Activated T-helper 1 cell treated with anti-CD3 and anti-CD28 coated beads, Interleukin-12 subunit alpha, Interleukin-12 subunit beta, Interleukin-2, Interleukin-4 antibody, amounts not matched to agents 30 ng/mL and 10 ng/mL and 1 ng/mL, durations not matched to agents 14 hours and 24 hours and 36 hours (primary cell): ENCODE data around the gene CDKN1C. TPM values are rescaled to one million over a fixed set of nuclear protein-coding genes. Genes with fewer than 3 reads are reported as not detected.

Experiments used
- DNase-seq: peaks from one replicate; pipeline ENCODE4 v3.0.0; 2021; ENCODE audit warnings: low spot score
- H3K27ac Mint-ChIP-seq: one replicate; pipeline ENCODE4 v1.8.0; 2021; ENCODE audit warnings: mild to moderate bottlenecking, mixed read lengths
- H3K27me3 Mint-ChIP-seq: one replicate; pipeline ENCODE4 v1.8.0; 2022; ENCODE audit warnings: mild to moderate bottlenecking, moderate library complexity, mixed read lengths; ENCODE audit not compliant: insufficient read depth
- H3K36me3 Mint-ChIP-seq: one replicate; pipeline ENCODE4 v1.8.0; 2021; ENCODE audit warnings: low read depth, mixed read lengths
- H3K4me1 Mint-ChIP-seq: one replicate; pipeline ENCODE4 v1.8.0; 2021; ENCODE audit warnings: low read depth, mixed read lengths
- H3K4me3 Mint-ChIP-seq: one replicate; pipeline ENCODE4 v1.8.0; 2021; ENCODE audit warnings: mild to moderate bottlenecking, moderate library complexity, mixed read lengths
- H3K9me3 Mint-ChIP-seq: one replicate; pipeline ENCODE4 v1.8.0; 2021; ENCODE audit warnings: mixed read lengths
- intact Hi-C: fragments of 100-400 bp; cut with micrococcal nuclease; formaldehyde crosslinking; loops from one replicate; pipeline ENCODE4 v1.15.1; 2024
- total RNA-seq: library from RNA; stranded (reverse); gene quantifications from 2 replicates; pipeline ENCODE4 v1.2.3, GENCODE V29; 2022

The CDKN1C gene
- total RNA-seq, 1 donor from 2014 or later: 3.9 TPM

DNA sequence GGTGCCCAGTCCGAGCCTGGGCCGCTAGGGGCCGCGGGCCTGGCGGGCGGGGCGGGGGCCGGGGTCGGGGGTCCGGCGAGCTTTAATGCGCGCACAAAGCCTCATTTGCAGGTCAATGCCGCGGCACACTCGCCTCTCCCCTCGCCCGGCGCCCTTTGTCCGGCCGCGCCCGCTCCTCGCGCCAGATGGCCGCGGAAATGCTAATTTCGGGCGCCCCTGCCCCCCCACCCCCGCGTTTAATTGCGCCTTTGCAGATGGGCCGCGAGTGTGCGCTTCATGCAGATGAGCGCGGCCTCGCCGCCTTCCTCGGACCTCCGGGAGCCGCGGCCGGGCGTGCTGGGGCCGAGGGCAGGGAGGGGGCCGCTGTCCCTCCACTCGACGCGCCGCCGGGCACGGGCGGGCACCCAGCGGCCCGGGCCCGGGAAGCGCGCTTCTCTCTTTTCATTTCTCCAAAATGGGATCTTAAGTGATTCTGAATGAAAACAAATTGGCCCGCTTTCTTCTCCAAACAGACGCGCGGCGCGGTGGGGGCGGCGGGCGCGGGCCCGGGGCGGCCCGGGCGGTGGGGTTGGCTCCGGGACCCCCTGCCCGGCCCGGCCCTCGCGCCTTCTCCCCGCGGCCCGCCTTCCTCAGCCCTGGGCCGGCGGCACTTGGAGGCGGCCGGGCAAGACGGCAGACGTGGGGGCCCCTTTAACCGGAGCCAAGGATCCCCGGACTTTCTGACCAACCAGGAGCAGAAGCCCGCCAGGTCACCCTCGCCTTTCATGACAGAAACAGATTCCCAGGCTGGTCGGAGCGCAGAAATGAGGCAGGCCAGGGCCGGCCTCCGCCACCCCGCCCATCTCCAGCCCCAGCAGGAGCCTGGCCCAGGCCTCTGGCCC is 22.9 kb downstream of the CDKN1C start:
- Mint-ChIP-seq H3K36me3 (no peaks in the 10 kb centered on the region), H3K4me1 (no peaks in the 10 kb centered on the region), H3K9me3 (no peaks in the 10 kb centered on the region), H3K27ac (no peak overlapping the region), H3K4me3 (no peak overlapping the region), H3K27me3 (peaks cover 41% of the 10 kb centered on the region)
- intact Hi-C loops: no loop called here
- no peak for DNase-seq

DNA sequence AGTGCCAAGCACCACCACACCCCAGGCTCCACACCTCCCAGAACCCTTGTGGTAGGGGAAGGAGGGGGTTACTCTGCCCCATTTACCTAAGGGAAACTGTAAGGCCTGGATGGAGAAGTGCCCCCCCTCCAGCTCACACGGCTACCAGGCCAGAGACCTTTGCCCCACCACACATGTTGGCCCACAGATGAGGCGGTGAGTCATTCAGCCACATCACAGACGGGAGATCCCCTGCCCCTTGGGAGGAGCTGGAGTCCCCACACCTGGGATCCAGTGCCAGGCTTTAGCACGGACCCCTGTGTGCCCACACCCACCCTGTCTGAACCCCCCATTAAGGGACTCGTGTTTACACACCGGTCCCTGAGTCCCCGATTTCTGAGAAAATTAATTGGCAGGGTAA is 24.9 kb downstream of the CDKN1C start:
- H3K4me3 Mint-ChIP-seq: no peak overlapping the region
- no peak for DNase-seq
- peaks cover 31% of the 10 kb centered on the region for H3K27me3 Mint-ChIP-seq
- no peaks in the 10 kb centered on the region for H3K36me3 Mint-ChIP-seq
- intact Hi-C loops: no loop called here
- no peak overlapping the region for H3K27ac Mint-ChIP-seq
- H3K4me1 Mint-ChIP-seq: no peaks in the 10 kb centered on the region
- H3K9me3 Mint-ChIP-seq: no peaks in the 10 kb centered on the region

DNA sequence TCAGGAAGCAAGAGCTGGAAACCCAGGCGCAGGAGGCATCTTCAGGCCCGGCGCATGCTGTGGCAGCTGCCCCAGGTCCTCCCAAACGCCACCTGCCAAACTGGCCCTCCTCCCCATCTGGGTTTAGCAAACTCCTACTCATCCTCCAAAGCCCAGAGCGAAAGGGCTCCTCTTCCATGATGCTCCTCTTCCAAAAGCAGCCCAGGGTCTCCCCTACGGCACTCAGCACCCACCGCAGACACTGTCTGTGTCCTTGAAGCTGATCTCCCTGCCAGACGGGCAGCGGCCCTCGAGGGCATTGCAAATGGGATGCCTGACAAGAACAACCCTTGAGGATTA is 25.9 kb downstream of the CDKN1C start:
- Mint-ChIP-seq H3K4me1 (no peaks in the 10 kb centered on the region), H3K27ac (no peak overlapping the region), H3K4me3 (no peak overlapping the region), H3K27me3 (peaks cover 26% of the 10 kb centered on the region), H3K9me3 (no peaks in the 10 kb centered on the region), H3K36me3 (no peaks in the 10 kb centered on the region)
- no peak for DNase-seq
- intact Hi-C loops: no loop called here

DNA sequence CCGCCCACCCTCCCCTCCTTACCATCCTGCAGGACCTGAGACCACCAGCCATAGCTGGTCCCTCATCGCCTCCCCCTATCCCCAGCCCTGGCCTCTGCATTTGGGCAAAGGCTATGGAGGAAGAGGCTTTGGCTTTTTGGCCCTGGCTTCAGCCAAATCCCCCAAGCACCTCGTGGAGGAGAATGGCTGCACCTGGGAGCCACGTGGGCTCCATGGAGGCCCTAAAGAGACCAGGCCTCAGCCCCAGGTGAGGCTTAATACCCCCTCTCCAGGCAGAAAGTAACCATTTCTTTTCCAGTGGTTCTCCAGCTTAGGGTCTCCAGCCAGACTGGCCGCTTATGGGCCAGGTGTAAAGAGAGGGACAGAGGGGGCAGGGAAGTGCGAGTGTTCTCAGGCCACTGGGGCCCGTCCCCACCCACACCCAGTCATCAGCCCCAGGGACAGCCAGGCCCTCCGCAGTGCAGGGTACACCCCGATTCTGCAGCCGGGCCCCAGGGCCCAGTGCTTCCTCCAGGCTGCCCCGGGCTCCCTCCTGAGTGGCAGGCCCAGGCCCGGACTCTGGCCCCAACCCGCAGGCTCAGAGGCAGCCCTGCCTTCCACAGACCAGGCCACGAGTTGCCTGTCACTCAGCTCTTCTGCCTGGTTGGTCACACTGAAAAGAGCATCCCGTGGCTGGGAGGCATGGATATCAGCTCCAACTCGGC is 26.4 kb downstream of the CDKN1C start:
- H3K4me1 Mint-ChIP-seq: no peaks in the 10 kb centered on the region
- H3K36me3 Mint-ChIP-seq: no peaks in the 10 kb centered on the region
- intact Hi-C loops: no loop called here
- H3K4me3 Mint-ChIP-seq: no peak overlapping the region
- H3K9me3 Mint-ChIP-seq: no peaks in the 10 kb centered on the region
- peaks cover 21% of the 10 kb centered on the region for H3K27me3 Mint-ChIP-seq
- DNase-seq: no peak
- no peak overlapping the region for H3K27ac Mint-ChIP-seq

DNA sequence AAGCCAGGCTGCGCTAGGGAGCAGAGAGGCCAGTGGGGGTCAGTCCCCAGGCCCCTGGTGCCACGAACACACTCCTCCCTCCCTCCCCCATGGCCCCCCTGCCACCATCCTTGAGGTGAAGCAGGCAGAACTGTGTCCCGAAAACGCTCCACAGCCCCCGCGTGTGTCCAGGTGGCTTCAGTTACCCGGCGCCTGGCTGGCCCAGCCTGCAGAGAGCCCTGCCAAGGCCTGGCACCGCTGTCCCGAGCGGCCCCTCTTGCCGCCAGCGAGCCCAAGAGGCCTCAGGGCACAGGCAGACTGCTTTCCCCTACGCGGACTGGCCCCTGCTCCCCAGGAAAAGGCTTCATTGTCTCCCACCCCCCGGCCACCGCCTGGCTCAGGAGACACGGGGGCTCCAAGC is 27.7 kb downstream of the CDKN1C start:
- H3K4me1 Mint-ChIP-seq: no peaks in the 10 kb centered on the region
- H3K9me3 Mint-ChIP-seq: no peaks in the 10 kb centered on the region
- H3K36me3 Mint-ChIP-seq: no peaks in the 10 kb centered on the region
- H3K27ac Mint-ChIP-seq: no peak overlapping the region
- H3K27me3 Mint-ChIP-seq: peaks cover 12% of the 10 kb centered on the region
- H3K4me3 Mint-ChIP-seq: no peak overlapping the region
- intact Hi-C loops: no loop called here
- DNase-seq: no peak

DNA sequence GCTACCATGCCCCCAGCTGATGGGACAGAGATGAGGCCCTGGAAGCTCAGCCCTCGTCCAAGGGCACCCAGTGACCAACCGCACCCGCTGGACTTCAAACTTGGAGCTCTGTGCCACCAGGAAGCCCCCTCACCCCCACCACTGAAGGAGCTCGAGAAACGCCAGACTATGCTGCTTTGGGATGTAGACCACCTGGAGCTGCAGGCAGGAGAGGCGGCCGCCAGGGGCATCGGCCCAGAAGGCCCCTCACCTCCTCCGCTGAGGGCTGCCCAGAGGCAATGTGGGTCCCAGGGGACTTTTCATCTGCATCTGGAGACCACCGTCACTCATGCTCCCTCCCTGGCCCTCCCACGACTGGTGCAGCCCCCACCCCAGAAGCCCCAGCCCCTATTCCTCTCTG is 28.3 kb downstream of the CDKN1C start:
- no peaks in the 10 kb centered on the region for H3K9me3 Mint-ChIP-seq
- no peaks in the 10 kb centered on the region for H3K36me3 Mint-ChIP-seq
- no peak for DNase-seq
- peaks cover 12% of the 10 kb centered on the region for H3K27me3 Mint-ChIP-seq
- no peak overlapping the region for H3K27ac Mint-ChIP-seq
- no peak overlapping the region for H3K4me3 Mint-ChIP-seq
- intact Hi-C loops: no loop called here
- H3K4me1 Mint-ChIP-seq: no peaks in the 10 kb centered on the region

DNA sequence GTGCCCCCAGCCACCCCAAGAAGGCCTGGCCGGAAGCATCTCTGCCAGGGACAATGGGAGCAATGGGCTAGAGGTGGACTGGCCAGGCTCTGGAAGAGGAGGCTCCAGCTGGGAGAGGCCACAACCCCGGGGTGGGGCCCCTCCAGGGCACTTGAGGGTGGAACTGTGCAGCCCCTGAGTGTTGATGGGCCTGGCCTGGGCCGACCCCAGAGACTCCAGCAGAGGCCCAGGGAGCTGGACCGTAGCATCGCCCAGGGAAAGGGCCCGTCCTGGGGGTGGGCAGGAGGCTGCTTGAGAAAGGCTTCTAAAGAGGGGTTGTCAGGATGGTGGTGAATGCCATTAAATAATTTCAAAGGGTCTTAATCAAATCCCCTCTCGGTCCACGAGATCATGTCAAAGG is 30.4 kb downstream of the CDKN1C start:
- intact Hi-C loops: no loop called here
- Mint-ChIP-seq H3K4me3 (no peak overlapping the region), H3K27me3 (no peaks in the 10 kb centered on the region), H3K9me3 (no peaks in the 10 kb centered on the region), H3K27ac (no peak overlapping the region), H3K36me3 (no peaks in the 10 kb centered on the region), H3K4me1 (no peaks in the 10 kb centered on the region)
- DNase-seq: no peak

DNA sequence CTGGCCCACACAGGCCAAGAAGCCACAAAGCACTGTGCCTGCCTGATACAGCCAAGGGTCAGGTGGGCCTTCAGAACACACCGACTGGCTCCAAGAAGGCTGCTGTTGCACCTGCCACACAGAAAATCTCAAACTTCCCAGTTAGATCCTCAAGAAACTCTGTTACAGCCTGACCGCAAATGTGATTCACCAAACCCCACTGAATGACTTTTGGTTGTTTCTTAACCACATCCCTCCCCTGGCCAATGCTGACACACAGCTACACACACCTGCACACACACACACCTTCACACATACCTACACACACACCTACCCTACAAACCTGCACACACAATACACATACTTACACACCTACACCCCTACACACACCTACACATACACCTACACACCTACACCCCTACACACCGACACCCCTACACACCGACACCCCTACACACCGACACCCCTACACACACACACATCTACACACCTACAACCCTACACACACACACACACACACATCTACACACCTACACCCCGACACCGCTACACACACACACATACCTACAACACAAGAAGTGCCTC is 31.5 kb downstream of the CDKN1C start:
- Mint-ChIP-seq H3K27ac (no peak overlapping the region), H3K4me1 (no peaks in the 10 kb centered on the region), H3K27me3 (no peaks in the 10 kb centered on the region), H3K36me3 (no peaks in the 10 kb centered on the region), H3K9me3 (no peaks in the 10 kb centered on the region), H3K4me3 (no peak overlapping the region)
- no peak for DNase-seq
- intact Hi-C loops: no loop called here

DNA sequence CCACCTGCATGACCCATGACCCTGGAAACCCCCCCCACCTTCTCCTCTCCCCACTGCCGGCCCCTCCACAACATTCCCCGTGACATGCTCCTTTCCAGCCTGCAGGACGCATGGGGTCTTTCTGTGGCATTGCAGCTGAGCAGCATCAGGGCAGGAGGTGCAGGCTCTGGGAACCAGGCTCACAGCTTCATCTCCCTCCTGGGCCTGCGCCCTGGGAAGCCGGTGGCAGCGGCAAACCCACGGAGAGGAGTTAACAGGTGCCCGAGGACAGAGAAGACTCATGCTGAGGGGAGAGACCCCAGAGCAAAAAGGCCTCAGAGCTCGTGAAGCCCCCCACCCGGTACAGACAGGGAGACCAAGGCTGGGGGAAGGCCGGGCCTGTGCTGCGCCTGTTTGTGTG is 32.2 kb downstream of the CDKN1C start:
- Mint-ChIP-seq H3K4me3 (no peak overlapping the region), H3K4me1 (no peaks in the 10 kb centered on the region), H3K9me3 (no peaks in the 10 kb centered on the region), H3K36me3 (no peaks in the 10 kb centered on the region), H3K27me3 (no peaks in the 10 kb centered on the region), H3K27ac (no peak overlapping the region)
- intact Hi-C loops: no loop called here
- DNase-seq: no peak

DNA sequence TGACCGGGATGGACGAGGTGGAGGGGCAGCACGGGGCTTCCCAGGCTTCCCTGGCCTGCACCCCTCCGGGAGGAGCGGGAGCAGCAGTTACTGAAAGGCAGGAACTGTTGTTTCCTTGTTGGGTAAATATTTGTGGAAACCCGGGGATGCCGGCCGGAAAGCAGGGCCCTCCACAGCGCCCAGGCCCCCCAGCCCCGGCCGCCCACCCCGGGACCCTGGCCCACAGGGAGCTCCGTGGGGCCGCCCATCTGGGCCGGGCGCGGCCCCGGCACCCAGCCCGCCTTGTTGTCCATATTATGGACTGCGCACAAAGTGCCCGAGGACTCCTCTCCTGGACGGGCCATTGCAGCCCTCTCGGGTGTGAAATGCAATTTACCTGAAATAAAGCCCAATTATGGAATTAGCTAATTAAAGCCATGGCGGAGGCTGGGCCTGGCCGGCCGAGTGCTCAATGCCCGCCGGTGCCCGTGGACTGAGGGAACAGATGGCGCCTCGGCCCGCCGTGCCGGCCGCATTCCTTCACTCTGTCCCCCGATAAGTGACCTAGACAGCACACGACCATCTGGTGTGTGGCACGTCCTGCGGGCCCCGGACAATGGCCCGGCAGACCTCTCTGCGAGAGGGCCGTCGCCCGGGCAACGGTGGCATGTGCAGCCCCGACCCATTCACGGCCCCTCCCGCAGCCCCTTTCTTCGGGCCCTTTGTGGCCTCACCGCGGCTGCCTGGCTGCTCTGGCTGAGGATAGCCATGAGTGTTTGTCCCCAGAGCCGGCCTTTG is 35.4 kb downstream of the CDKN1C start:
- H3K4me3 Mint-ChIP-seq: no peak overlapping the region
- DNase-seq: no peak
- H3K4me1 Mint-ChIP-seq: no peaks in the 10 kb centered on the region
- no peaks in the 10 kb centered on the region for H3K9me3 Mint-ChIP-seq
- intact Hi-C loops: no loop called here
- no peak overlapping the region for H3K27ac Mint-ChIP-seq
- H3K36me3 Mint-ChIP-seq: no peaks in the 10 kb centered on the region
- no peaks in the 10 kb centered on the region for H3K27me3 Mint-ChIP-seq

DNA sequence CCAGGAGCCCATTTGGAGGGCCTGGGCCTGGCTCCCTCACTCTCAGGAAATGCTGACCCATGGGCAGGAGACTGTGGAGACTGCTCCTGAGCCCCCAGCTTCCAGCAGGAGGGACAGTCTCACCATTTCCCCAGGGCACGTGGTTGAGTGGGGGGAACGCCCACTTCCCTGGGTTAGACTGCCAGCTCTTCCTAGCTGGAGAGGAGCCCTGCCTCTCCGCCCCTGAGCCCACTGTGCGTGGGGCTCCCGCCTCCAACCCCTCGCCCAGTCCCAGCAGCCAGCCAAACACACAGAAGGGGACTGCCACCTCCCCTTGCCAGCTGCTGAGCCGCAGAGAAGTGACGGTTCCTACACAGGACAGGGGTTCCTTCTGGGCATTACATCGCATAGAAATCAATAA is 37.1 kb downstream of the CDKN1C start:
- Mint-ChIP-seq H3K4me1 (no peaks in the 10 kb centered on the region), H3K36me3 (no peaks in the 10 kb centered on the region), H3K9me3 (no peaks in the 10 kb centered on the region), H3K27me3 (no peaks in the 10 kb centered on the region), H3K4me3 (no peak overlapping the region), H3K27ac (no peak overlapping the region)
- no peak for DNase-seq
- intact Hi-C loops: no loop called here

DNA sequence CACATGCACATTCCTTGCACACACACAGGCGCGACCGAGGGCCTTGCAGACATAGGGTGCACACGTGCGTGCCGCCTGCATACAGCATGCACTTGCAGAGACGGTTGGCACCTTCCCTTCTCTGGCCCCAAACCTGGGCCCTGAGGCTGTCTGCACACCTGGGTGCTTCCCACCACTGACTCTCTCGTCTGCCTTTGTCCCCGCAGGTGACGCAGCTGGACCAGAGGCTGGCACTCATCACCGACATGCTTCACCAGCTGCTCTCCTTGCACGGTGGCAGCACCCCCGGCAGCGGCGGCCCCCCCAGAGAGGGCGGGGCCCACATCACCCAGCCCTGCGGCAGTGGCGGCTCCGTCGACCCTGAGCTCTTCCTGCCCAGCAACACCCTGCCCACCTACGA is 38.0 kb downstream of the CDKN1C start:
- Mint-ChIP-seq H3K36me3 (no peaks in the 10 kb centered on the region), H3K4me1 (no peaks in the 10 kb centered on the region), H3K9me3 (no peaks in the 10 kb centered on the region), H3K27ac (no peak overlapping the region), H3K27me3 (no peaks in the 10 kb centered on the region), H3K4me3 (no peak overlapping the region)
- no peak for DNase-seq
- intact Hi-C loops: no loop called here

DNA sequence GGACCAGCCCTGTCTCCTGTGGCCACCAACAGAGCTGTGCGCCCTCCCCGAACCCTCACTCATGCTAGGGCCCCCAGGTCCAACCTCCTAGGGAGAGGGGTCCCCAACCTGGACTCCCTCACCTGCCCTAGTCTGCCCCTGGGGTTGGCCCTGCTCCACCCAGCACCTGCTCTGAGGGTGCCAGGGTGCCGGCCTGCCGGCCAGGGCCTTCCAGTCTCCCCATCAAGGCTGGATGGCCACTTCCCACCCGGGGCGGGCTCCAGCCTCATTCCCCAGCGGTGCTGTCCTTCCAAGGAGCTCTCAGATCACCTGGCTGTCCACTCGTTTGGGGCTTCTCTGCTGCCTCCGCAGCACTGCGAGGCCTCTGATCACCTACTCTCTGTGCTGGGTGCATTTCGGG is 39.1 kb downstream of the CDKN1C start:
- Mint-ChIP-seq H3K4me3 (no peak overlapping the region), H3K36me3 (no peaks in the 10 kb centered on the region), H3K27ac (no peak overlapping the region), H3K4me1 (no peaks in the 10 kb centered on the region), H3K9me3 (no peaks in the 10 kb centered on the region), H3K27me3 (no peaks in the 10 kb centered on the region)
- intact Hi-C loops: no loop called here
- no peak for DNase-seq
